Right ventricle myocardium inferior (tissue), 1 donor: ENCODE measurements around the gene SLC25A13. TPM values are rescaled to one million over a fixed set of nuclear protein-coding genes. Genes with fewer than 3 reads are reported as not detected.

Experiments
- ATAC-seq: fragments of 200-7000 bp; cut with Tn5 transposase; one replicate; pipeline ENCODE4 v1.9.1; 2020; ENCODE audit warnings: mild to moderate bottlenecking, moderate library complexity
- DNase-seq: peaks from one replicate; pipeline ENCODE4 v3.0.0; 2021; ENCODE audit errors: missing footprints
- intact Hi-C: fragments of 100-400 bp; cut with DNase I; formaldehyde crosslinking; loops from one replicate; pipeline ENCODE4 v1.11.0; 2022
- total RNA-seq: library from RNA; stranded (reverse); fragmentation: NEBNext Ultra II Directional; extraction: Animal tissue kit (Norgen Biotek cat#: 25700); gene quantifications from one replicate; pipeline ENCODE4 v1.2.1, GENCODE V29; 2021
- donor health status: DM: no; HTN: yes; CAD: no; lungs with severe emphysema.

The SLC25A13 gene
- total RNA-seq, 1 donor from 2014 or later, result 10.7 TPM

DNA sequence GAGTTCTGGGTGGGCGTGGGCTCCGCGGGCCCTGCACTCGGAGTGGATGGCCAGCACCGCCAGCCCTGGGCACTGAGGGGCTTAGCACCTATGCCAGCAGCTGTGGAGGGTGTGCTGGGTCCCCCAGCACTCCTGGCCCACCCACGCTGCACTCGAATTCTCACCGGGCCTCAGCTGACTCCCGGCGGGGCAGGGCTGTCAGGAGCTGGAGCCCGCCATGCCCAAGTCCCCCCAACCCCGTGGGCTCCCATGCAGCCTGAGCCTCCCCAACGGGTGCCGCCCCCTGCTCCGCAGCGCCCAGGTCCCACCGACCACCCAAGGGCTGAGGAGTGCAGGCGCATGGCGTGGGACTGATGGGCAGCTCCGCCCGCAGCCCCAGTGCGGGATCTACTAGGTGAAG, 93.1 kb downstream of the SLC25A13 start:
- ATAC-seq (no peak), DNase-seq (no peak)
- intact Hi-C loops, result no loop called here

DNA sequence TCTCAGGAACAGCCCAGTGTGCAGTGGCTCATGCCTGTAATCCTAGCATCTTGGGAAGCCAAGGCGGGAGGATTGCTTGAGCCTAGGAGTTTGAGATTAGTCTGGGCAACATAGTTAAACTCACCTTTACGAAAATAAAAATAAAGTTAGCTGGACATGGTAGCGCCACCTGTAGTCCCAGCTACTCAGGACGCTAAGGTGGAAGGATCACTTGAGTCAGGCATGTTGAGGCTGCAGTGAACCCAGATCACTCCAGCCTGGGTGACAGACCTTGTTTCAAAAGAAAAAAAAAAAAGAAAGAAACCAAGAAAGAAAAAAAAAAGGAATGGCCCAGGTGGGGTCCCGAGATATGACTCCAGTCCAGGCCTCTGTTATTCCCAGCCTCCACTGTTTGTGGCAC, 96.6 kb downstream of the SLC25A13 start:
- ATAC-seq, result no peak
- no peak for DNase-seq
- intact Hi-C loops, result no loop called here

DNA sequence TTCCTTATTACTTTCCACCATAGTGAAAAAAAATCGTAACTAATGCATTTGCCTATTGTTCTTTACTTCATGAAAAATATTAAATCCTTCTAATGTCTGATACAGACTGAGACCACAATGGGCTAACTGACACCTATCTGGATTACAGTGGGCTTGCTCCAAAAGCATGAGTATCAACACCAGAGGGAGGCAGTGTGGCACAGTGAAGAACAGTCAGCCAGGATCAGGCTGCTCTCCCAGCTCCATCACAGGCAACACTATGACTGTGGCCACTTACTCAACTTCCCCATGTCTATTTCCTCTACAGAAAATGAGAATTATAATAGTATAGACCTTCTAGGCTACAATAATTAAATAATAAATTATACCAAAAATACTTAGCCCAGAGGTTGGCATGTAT, 97.2 kb downstream of the SLC25A13 start:
- ATAC-seq (no peak), DNase-seq (no peak)
- intact Hi-C loops, result no loop called here

DNA sequence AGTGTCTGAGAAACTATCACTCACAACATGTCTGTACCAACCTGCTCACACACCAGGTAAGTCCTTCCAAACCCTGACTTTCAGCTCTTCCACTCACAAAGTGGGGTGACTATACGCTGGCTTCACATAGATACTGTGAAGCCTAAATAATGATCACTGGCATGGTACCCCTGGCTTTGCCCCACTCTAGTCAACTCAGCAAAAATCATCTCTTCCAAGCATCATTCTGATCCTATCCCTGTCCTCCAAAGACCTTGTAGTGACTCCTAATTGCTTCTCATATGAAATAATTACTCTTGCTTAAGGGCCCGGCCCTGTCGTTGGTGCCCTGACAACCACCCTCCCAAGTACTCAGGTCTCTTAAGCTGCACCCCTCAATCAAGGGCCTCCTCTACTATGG, 97.8 kb downstream of the SLC25A13 start:
- intact Hi-C loops, result no loop called here
- DNase-seq (no peak), ATAC-seq (no peak)

DNA sequence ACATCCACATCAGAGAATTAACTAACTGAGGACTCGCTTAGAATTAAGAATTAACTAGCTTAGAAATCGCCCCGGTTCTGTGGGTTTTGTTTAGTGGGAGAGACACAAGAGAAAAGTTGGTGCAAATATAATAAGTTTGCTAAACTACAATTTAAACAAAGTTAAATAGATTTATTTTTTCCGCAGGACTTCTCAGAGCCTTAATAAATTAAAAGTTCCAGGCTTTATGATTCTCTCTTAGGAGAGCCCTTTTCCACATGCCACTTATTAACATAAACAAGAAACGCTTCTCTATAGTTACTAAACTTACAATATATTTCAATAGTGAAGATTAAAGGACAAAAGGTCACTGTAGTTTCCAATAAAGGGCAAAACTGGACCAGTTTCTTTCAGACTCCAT, 100.0 kb downstream of the SLC25A13 start:
- intact Hi-C loops, result no loop called here
- no peak for DNase-seq
- ATAC-seq, result no peak

DNA sequence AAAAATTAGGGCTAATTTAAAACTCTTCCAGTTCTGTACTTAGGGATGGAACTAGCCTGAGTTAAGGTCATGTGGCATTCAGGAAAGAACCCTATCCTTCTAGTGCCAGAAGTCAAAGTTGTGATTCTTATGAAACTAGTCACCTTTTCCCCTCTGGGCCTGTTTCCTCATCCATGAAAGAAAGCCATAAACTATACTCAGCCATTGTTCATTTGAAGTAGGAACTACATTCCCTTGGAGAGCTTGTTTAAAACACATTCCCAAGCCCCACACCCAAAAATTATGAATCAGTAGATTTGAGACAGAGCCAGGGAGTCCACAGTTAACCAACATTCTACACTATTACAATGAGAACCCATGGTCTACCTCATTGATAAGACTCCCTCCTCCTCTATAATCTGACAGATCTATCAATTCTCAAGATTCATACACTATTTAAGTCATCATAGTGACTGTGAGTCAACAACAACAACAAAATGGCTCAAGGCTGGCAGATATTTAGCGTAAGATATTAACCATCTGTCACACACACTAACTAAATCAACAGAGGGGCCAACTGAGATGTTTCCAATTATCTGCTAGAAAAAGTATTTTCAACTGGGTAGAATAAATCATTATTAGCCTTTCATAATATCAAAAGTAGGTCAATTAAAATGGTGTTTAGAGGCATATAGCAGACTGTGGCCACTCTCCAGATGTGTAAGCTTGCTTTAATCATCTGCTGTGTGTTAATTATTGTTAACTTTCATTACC, 102.3 kb downstream of the SLC25A13 start:
- intact Hi-C loops, result no loop called here
- peak; percentile 86 for ATAC-seq

DNA sequence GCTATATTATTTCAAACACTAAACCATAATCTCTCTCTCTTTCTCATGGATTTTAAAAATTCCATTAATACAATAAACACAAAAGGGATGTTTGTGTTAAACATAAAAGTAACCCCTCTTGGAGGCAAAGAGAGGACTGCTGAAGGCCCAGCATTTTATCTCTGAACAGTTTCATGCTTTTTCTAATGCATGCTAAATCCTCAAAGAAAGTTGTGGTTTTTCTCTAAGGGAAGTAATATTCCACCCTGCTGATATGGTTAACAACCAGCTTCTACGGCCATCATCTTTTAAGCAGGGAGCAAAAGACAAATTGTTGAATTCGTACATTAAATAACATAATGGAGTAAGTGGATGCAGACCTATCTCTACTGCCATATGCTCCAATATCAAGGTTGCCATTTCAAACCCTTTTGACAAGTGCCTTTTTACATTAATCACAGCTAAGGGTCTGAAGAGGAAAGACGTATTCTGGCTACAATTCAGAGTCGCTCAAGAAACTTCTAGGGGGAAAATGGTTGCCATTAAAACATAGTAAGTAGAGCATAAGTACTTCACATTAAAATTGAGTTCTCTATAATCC, 103.1 kb downstream of the SLC25A13 start:
- no peak for ATAC-seq
- DNase-seq, result no peak
- intact Hi-C loops, result no loop called here

More for the DNA sequence above, 102.3 kb downstream of the SLC25A13 start:
- no peak for DNase-seq

DNA sequence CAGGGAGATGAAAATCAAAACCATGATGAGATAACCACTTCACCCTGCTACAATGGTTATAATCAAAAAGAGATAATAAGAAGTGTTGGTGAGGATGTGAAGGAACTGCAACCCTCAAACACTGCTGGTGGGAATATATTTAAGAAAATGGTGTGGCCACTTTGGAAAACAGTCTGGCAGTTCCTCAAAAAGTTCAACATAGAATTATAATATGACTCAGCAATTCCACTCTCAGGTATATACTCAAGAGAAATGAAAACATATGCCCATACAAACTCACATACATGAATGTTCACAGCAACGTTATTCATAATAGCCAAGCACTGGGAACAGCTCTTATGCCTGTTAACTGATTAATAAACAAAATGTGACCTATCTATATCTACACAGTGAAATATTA, 104.8 kb downstream of the SLC25A13 start:
- intact Hi-C loops, result no loop called here
- ATAC-seq, result no peak

DNA sequence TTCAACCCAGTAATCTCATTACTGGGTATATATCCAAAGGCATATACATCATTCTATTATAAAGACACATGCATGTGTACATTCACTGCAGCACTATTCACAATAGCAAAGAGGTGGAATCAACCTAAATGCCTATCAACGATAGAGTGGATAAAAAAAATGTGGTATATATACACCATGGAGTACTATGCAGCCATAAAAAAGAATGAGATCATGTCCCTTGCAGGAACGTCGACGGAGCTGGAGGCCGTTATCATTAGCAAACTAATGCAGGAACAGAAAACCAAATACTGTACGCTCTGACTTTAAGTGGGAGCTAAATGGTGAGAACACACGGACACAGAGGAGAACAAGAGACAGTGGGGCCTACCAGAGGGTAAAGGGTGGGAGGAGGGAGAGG, 105.5 kb downstream of the SLC25A13 start:
- ATAC-seq (no peak), DNase-seq (no peak)
- intact Hi-C loops, result no loop called here

More for the DNA sequence above, 104.8 kb downstream of the SLC25A13 start:
- no peak for DNase-seq

DNA sequence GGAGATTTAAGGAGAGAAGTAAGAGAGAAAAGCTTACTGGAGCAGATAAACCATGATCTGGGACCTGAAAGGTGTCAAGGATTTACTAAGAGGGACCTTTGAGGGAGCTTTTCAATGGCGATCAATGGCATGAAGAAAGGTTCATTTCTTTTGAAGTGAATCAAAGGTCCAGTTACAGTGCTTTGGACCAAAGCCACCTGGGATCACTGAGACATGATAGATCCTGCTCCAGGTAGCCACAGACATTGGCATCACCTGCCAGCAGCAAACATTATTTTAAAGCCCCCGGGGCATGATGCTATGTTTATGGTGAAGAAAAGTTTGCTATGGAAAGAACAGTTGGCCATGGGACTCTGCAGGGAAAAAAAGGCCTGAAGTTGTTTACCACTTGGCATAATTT, 109.4 kb downstream of the SLC25A13 start:
- DNase-seq, result no peak
- no peak for ATAC-seq
- intact Hi-C loops, result no loop called here

DNA sequence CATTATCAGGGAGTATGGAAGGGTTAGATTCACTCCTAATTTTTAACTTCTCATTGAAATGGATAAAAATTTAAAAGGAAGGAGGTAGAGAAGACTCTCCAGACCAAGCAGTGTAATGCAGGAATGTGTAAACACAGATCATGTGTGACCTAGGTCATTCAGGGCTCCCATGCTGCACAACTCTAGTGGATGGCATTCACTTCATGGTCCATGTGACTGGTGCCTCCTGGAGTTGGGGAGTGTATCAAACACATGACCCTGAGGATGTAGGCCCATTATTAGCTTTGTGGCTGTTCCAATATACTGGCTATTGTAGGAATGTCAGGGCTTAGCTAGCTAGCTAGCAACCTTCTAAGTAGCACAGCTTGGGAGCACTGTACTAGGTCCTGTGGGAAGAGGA, 109.9 kb downstream of the SLC25A13 start:
- DNase-seq (no peak), ATAC-seq (no peak)
- intact Hi-C loops, result no loop called here

DNA sequence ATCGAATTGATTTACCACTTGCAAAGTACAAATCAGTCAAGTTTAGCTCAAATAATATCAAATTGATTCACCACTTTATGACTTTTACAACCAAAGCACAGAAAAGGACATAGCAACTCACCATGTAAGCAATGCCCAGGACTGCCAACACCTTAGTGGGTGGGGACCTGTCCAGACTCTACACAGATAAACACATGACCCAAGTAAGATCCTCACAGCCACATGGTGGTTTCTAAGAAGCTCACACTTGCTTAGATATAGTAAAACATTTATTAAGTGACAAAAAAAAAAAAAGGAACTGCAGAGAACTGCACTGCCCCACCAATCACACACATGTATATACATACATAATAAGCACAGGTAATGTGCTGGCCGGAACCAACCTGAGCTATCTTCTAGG, 116.2 kb downstream of the SLC25A13 start:
- DNase-seq (no peak), ATAC-seq (no peak)
- intact Hi-C loops, result no loop called here

DNA sequence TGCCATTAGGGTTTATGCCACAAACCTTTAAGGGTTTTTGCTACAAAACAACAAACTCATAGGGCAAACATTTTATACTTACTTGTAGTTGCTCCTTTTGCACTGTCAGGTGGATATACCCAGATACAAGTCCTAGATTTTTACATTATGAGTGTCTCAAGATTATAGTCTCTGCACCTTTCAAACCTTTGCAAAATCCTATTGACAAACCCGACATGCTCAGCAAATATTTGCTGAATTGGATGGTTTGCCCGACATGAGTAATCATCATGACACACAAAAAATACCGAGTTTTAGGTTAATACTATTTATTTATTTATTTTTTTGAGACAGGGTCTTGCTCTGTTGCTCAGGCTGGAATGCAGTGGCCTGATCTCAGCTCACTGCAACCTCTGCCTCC, 117.3 kb downstream of the SLC25A13 start:
- ATAC-seq (no peak), DNase-seq (no peak)
- intact Hi-C loops, result no loop called here

DNA sequence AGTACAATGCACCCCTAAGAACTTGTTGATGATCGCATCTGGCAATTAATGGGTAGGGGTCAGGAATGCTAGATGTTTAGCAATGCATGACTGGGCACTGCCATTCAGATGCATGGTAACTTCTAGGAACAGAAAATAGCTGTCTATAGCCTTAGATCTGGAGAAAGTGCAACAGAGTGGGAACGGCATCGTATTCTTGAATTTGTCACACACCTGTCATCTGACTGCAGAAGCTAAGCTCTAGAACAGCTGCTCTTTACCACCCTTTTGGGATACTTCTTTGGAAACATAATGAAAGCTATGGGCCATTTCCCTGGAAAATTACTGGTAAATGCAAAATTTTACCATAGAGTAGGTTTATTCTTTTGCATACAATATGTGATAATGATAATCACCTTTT, 118.1 kb downstream of the SLC25A13 start:
- no peak for DNase-seq
- ATAC-seq, result no peak
- intact Hi-C loops, result no loop called here

DNA sequence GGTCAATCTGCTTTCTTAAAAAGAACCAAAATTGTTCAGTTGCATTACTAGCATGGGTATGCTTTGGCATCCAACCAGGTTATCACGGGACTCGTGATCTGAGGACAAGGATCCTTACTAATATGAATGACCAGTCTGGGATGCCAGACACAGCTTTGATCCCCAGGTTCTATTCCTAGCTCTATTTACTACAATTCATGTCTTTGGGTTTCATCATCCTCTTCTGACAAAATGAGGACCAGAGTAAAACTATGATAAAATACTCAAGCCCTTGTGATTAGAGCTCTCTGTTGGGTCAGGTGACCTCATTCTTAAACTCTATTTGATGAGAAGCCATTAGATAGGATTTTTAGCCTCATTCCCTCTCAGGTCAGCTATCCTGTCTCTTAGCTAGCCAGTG, 119.8 kb downstream of the SLC25A13 start:
- no peak for DNase-seq
- intact Hi-C loops, result no loop called here
- ATAC-seq, result no peak

DNA sequence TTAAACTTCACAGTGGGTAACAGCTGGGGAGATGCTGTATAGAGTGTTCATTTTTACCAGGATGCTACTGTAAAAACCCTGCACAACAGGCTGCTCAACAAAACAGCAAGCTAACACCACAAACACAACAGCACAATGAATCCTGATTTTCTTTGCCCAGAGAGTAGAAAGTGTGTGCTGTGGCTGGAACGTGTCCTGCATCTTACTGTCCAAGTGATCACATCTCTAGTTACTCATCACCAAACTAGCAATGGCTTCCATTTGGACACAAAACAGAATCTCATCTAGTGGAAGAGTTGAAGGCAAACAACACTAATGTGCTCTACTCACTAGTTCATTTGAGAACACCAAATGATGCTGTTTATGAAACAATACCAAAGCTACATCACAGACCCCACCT, 121.2 kb downstream of the SLC25A13 start:
- intact Hi-C loops, result no loop called here
- DNase-seq, result no peak
- ATAC-seq, result no peak

DNA sequence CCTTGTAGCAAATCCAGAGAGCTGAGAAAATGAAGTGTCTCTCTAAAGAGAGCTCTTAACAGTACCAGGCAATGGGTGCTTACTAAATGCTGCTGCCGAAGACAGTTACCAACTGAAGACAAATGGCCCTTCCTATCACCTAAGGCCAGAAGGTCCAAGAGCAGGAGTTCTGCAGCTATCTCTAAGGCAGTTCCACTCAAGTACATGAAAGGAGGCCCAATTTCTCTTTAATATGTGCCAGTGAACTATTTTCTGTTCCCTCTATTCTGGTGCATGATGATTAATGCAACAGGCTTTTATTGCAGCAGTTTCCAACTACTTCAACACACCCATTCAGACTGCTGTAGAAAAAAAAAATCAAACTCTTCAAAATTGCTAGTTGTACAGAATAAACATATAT, 122.5 kb downstream of the SLC25A13 start:
- intact Hi-C loops, result no loop called here
- ATAC-seq (no peak), DNase-seq (no peak)

DNA sequence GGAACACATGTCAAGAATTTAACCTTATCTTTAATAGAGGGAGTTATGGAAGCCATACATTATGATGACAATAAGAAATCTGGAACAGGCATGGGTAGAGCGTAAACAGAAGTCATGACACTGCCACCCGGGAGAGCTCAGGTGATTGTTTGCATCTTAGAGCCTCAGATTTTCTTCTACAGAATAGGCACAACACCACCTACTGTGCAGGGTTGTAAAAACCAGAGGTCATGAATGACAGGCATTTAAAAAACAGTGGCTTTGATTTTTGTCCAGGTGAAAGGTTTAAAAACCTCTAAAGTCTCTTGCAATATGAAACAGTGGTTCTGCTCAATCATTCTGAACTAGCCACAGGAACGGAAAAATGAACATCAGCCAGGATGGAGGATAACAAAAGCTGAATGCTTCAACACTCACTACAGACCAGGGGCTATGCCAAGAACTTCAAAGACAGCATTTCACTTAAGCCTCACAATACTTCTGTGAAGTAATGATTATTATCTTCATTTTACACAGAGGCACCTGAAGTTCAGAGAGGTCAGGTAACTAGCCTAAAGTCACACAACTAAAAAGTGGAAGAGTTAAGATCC, 123.8 kb downstream of the SLC25A13 start:
- ATAC-seq (no peak), DNase-seq (no peak)
- intact Hi-C loops, result no loop called here

DNA sequence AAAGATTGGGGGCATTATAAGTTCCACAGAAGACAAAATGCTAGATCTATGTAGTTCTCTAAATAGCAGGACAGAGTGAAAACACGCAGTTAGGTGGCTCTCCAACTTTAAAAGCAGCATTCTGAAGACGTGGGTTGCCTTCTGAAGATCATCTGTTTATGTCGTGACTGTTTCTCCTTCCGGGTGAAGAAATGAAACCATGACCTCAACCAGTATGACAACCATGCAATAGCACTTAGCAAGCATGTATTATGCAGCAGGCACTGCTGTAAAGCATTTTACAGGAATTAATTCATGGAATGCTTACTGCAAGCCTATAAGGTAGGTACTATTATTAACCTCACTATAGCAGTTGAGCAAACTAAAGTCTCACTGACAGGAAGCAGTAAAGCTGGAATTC, 125.2 kb downstream of the SLC25A13 start:
- DNase-seq (no peak), ATAC-seq (no peak)
- intact Hi-C loops, result no loop called here

DNA sequence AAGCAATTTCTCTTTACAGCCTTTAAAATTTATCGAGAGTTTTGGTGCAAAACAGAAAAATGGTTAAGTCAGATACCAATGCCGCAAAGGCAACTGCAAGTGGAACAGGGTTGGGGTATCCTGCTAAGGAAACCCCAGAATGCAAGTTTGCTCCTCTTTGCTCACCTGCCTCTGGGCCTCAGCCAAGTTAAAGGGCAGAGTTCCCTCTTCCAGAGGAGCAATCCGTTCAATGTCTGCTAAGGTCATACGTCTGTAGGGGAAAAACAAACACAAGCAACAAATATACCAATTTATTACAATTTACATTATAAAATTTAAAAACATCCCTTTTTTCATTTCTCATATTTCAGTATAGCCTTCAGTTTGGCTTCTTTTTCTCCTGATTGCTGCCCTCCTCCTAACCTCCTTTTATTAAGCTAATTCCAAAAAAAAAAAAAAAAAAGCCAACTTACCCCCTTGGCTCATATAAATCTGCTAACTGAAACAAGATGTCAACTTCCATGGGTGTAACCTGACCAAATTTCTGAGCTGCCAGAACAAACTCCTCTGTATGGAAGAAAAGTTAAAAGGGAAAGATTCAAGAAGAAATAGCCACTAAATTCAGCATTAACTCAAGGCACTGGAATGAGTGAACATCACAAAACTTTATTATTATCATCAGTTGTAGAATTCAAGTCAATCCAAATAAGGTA, 132.6 kb downstream of the SLC25A13 start:
- ATAC-seq (no peak), DNase-seq (no peak)
- intact Hi-C loops, result no loop called here
